Heart right ventricle (tissue), 16 donors: ENCODE data around the gene EML1. TPM values are rescaled to one million over a fixed set of nuclear protein-coding genes. Genes with fewer than 3 reads are reported as not detected.

ENCODE experiments used
- ATAC-seq, 8 donors: fragments of 200-7000 bp; cut with Tn5 transposase; one replicate each; pipeline ENCODE4 v1.9.1; 2020; ENCODE audit warnings: mild to moderate bottlenecking in 8 of 8, moderate library complexity in 8 of 8, moderate number of reproducible peaks in 1 of 8
- DNase-seq, 2 donors: peaks; one replicate each; pipeline ENCODE4 v3.0.0-alpha.2; 2020
- H3K27ac ChIP-seq, 10 donors: fragments of 200-600 bp; sonication (generic) in 2 of 10; one replicate each; pipeline versions ENCODE4 v1.5.0 to v1.8.0; 2020 to 2022; ENCODE audit warnings: mild to moderate bottlenecking in 3 of 10
- H3K27me3 ChIP-seq, 7 donors: fragments of 200-600 bp; one replicate each; pipeline ENCODE4 v1.8.0; 2021 to 2022; ENCODE audit warnings: mild to moderate bottlenecking in 2 of 7
- H3K36me3 ChIP-seq, 9 donors: fragments of 200-600 bp; sonication (generic) in 1 of 9; one replicate each; pipeline versions ENCODE4 v1.5.0 to v1.8.0; 2020 to 2022; ENCODE audit warnings: mild to moderate bottlenecking in 2 of 9
- H3K4me1 ChIP-seq, 9 donors: fragments of 200-600 bp; sonication (generic) in 1 of 9; one replicate each; pipeline versions ENCODE4 v1.5.0 to v1.8.0; 2020 to 2022; ENCODE audit warnings: mild to moderate bottlenecking in 4 of 9
- H3K4me3 ChIP-seq, 10 donors: fragments of 200-600 bp; sonication (generic) in 2 of 10; one replicate each; pipeline versions ENCODE4 v1.5.0 to v1.8.0; 2020 to 2022; ENCODE audit warnings: mild to moderate bottlenecking in 7 of 10, moderate library complexity in 2 of 10
- H3K9me3 ChIP-seq, 11 donors: fragments of 200-600 bp in 10 of 11; sonication (generic) in 2 of 11; one replicate each; pipeline versions ENCODE4 v1.5.0 to v1.8.0; 2013 to 2022; ENCODE audit warnings: mild to moderate bottlenecking in 2 of 11, control low read depth in 1 of 11, moderate library complexity in 1 of 11
- WGBS, 2 donors: extraction: QIAGEN DNeasy Blood & Tissue Kit; methylation state at CpG; one replicate each; pipeline ENCODE4 v1.1.7; 2013; ENCODE audit warnings: inconsistent platforms in 1 of 2; 5-methylcytosine and 5-hydroxymethylcytosine counted together
- intact Hi-C, 10 donors: fragments of 100-400 bp; cut with DNase I; formaldehyde crosslinking; loops; one replicate each; pipeline versions ENCODE4 v1.11.1 to v1.14.2; 2022
- polyA plus RNA-seq, 2 donors: library from polyadenylated mRNA; stranded (reverse); fragments of 200-250 nt; gene quantifications; one replicate each; pipeline ENCODE4 v1.2.3, GENCODE V29; 2013
- total RNA-seq, 10 donors: library from RNA; stranded (reverse); fragmentation: NEBNext Ultra II Directional in 3 of 10; extraction: Animal tissue kit (Norgen Biotek cat#: 25700) in 3 of 10; gene quantifications; one replicate each; pipeline versions ENCODE4 v1.2.1 to v1.2.4, GENCODE V29; 2021 to 2023
- TF ChIP-seq, protein P1 (sequence below), 9 donors: fragments of 200-600 bp; sonication (generic) in 2 of 9; IDR thresholded peaks; one replicate each; pipeline versions ENCODE4 v1.5.0 to v1.8.0; 2021 to 2022; ENCODE audit warnings: antibody characterized with exemption in 9 of 9, mild to moderate bottlenecking in 5 of 9, moderate library complexity in 1 of 9
- donor health status: Arrhythmogenic right ventricular cardiomyopathy.
- donor health status: ischemic (EF 13 %, LVEDD 7.1; RV severe dilation, severe dysfunction).
- donor health status: healthy with polysubstance abuse.
- donor health status: DM: no; HTN: yes; CAD: no.
- donor health status: DM: no; HTN: no; CAD: no.
- donor health status: ischemic (EF 25% LVEDD 6.9; RV normal size, moderate dysfunction).
- donor health status: ischemic (EF 25% LVEDD 5.7; RV mildly dilated, moderate dysfunction).
- donor health status: healthy.
- donor health status: DM: yes; HTN: yes; CAD: no.
- donor health status: Ischemic cardiomyopathy.
- donor health status: ischemic (EF 35%, LVEDD 5.7; RV mildly dilated, moderate dysfunction).
- donor health status: nonischemic (EF 11% LVEDD 7.7; RV severe dilation, severe dysfunction).
- donor health status: DM: yes; HTN: yes; CAD: no.
- donor health status: PGD.
- donor health status: ischemic (EF 29% LVEDD 5.4; RV normal size, mild dysfunction).
- donor health status: nonischemic (EF 23%, LVEDD 6.1; RV moderate dilation, normal function).

EML1 gene
- total and polyA plus RNA-seq, 12 donors, result 9.1 to 49.2 (median 33.8) TPM

DNA sequence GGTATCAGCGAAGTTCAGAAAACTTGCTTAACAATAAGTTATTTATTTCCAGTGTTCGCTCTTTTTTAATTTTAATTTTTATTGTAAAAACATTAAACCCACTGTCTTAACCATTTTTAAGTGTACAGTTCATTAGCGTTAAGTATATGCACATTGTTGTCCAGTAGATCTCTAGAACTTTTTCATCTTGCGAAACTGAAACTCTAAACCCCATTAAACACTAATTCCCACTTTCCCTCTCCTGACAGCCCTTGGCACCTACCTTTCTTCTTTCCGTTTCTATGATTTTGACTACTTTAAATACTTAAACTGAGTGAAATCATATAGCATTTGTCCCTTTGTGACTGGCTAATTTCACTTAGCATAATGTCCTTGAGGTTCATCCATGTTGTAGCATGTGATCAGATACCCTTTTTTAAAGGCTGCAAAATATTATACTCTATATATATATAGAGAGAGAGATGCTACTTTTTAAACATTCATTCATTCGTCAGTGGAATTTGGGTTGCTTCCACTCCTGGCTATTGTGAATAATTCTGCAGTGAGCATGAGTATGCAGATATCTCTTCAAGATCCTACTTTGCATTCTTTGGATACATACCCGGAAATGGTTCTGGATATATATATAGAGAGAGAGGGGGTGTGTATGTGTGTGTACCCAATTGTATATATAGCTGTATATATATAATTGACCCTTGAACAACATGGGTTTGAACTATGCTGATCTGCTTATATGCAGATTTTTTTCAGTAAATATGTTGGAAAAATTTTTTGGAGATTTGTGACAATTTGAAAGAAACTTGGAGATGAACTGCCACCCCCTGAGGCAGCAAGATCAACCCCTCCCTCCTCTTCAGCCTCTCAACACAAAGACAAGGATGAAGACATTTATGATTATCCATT lies 197.3 kb downstream of the EML1 start:
- Histone ChIP-seq H3K36me3 (no peaks in the 10 kb centered on the region), H3K4me1 (peaks cover 0 to 4% (median 0%) of the 10 kb centered on the region in 9 donors), H3K27ac (no peak overlapping the region), H3K27me3 (no peaks in the 10 kb centered on the region), H3K9me3 (peaks cover 0 to 6% (median 0%) of the 10 kb centered on the region in 11 donors), H3K4me3 (no peak overlapping the region)
- TF ChIP-seq, protein P1, sequence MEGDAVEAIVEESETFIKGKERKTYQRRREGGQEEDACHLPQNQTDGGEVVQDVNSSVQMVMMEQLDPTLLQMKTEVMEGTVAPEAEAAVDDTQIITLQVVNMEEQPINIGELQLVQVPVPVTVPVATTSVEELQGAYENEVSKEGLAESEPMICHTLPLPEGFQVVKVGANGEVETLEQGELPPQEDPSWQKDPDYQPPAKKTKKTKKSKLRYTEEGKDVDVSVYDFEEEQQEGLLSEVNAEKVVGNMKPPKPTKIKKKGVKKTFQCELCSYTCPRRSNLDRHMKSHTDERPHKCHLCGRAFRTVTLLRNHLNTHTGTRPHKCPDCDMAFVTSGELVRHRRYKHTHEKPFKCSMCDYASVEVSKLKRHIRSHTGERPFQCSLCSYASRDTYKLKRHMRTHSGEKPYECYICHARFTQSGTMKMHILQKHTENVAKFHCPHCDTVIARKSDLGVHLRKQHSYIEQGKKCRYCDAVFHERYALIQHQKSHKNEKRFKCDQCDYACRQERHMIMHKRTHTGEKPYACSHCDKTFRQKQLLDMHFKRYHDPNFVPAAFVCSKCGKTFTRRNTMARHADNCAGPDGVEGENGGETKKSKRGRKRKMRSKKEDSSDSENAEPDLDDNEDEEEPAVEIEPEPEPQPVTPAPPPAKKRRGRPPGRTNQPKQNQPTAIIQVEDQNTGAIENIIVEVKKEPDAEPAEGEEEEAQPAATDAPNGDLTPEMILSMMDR (IDR thresholded peaks at IDR 0.05), result no peak
- intact Hi-C loops, result loop anchor here in 1 of 10 donors (5.0 kb wide), 1 partner anchor 222 kb away; no protein-coding TSS in a partner anchor
- DNase-seq, result no peak
- WGBS, 2 donors, result 78 to 83% methylated on average over 7 of the region's 7 CpGs
- no peak for ATAC-seq

DNA sequence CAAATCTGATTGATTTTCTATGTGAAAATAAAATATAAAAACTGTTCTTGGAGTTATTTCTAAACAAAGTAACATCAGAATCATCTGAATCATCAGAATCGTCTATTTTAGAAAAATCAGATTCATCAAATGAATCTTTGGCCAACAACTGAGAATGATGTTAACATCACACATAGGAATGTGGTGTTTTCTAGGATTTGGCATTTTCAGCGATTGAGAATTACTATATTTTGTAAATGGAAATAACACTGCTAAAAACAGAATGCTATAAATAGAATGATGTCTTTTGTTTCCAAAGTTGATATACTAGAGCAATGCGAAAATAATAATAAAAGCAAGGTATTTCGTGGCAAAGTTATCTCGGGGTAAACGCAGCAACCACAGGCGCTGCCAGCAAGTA lies 198.1 kb downstream of the EML1 start:
- intact Hi-C loops, result loop anchor here in 1 of 10 donors (5.0 kb wide), 1 partner anchor 221 kb away; no protein-coding TSS in a partner anchor
- Histone ChIP-seq H3K27me3 (no peaks in the 10 kb centered on the region), H3K4me1 (peaks cover 0 to 4% (median 0%) of the 10 kb centered on the region in 9 donors), H3K9me3 (peaks cover 0 to 6% (median 0%) of the 10 kb centered on the region in 11 donors), H3K4me3 (no peak overlapping the region), H3K36me3 (no peaks in the 10 kb centered on the region), H3K27ac (no peak overlapping the region)
- ATAC-seq (no peak), DNase-seq (no peak)
- WGBS, 2 donors, result 67 to 74% methylated on average over 7 of the region's 7 CpGs
- TF ChIP-seq, protein P1 (IDR thresholded peaks at IDR 0.05), result no peak

Other genes with a start within 250 kb of the EML1 start
- gene CCDC85C, start 189.2 kb upstream of the EML1 start, total RNA-seq, result 10 to 100 TPM; 28.7 to 50.2 (median 32.1) TPM
- 10 to 100 TPM in 1 of 2 donors, 1 to 10 TPM in 1; 9.0 to 23.8 TPM for gene CCDC85C, start 189.2 kb upstream of the EML1 start, polyA plus RNA-seq
- gene HHIPL1, start 148.3 kb upstream of the EML1 start, total RNA-seq, result 1 to 10 TPM in 6 of 10 donors, under 1 TPM in 4; 0.81 to 2.2 (median 1.4) TPM
- gene HHIPL1, start 148.3 kb upstream of the EML1 start, polyA plus RNA-seq, result under 1 TPM; 0.55 to 0.59 TPM
- gene CYP46A1, start 109.1 kb upstream of the EML1 start, total RNA-seq, result 1 to 10 TPM; 2.0 to 6.1 (median 3.9) TPM
- gene CYP46A1, start 109.1 kb upstream of the EML1 start, polyA plus RNA-seq, result 1 to 10 TPM; 1.5 to 2.3 TPM